ENCODE measurements around the gene MYBBP1A. TPM values are rescaled to one million over a fixed set of nuclear protein-coding genes. Genes with fewer than 3 reads are reported as not detected.

Gene MYBBP1A
- total RNA-seq, 1 experiment from 2014 or later = 130 TPM

DNA sequence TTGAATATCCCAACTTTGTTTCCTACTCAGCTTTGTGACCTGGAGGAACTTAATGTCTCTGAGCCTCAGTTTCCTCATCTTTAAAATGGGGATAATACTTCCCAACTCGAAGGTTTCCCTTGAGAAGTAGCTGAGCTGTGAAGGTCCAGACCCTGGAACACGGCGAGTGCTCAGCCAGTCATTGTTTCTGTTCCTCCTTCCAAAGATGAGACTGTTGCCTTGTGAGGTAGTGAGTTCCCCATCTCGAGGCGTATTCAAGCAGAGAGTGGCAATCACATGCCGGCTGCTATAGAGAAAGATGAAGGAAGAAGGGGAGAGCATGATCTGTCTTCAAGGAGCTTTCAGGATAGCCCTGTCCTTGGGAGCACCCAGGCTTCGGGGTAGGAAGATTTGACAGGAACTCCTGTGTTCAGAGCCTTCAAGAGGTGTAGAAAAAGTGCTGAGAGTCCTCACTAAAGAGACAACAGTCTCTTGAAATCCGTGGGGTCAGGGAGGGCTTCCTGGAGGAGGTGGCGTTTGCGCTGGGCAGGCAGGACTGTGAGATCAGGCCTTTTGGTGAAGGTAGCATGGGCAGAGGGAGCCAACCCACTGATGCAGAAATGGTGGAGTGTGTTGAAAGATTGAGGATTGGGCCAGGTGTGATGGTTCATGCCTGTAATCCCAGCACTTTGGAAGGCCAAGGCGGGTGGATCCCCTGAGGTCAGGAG is 29.3 kb downstream of the MYBBP1A start:
- ChIA-PET CTCF (interaction anchor here (1.2 kb wide), 1 partner anchor 41 kb away, joined by 3 read pairs; no protein-coding TSS in a partner anchor), RAD21 (ENCODE audit: low non-redundant PET in 1 of 2, low total read pairs in 2 of 2, uncharacterized antibody in 2 of 2, unreplicated experiment in 2 of 2) (no interaction called here), POLR2A (no interaction called here)
- no peaks in the 10 kb centered on the region for H3K79me2 ChIP-seq (ENCODE audit: insufficient read depth, low read length)
- H3K9me2 ChIP-seq (ENCODE audit: insufficient read depth) = no peaks in the 10 kb centered on the region
- 0 out of 4 replicates have a peak, but pooled peaks cover 0 to 5% of the 10 kb centered on the region in 2 experiments for H3K4me1 ChIP-seq (ENCODE audit: control insufficient read depth in 1 of 2, insufficient read depth in 2 of 2, low read length in 2 of 2)
- no TSS peak for BruUV-seq (replicated peaks)
- no peak overlapping the region for H3K4me2 ChIP-seq (ENCODE audit: low read length)
- no peak for ATAC-seq
- no peaks in the 10 kb centered on the region for H3K36me3 ChIP-seq (ENCODE audit: control insufficient read depth in 1 of 2, insufficient read depth in 2 of 2, low read length in 2 of 2)
- no peak overlapping the region for H3K4me3 ChIP-seq (replicated peaks in 1 of 2; ENCODE audit: low read depth in 1 of 2, low read length in 2 of 2)
- DNase-seq (ENCODE audit: low read depth, low spot score) = no peak
- no peaks in the 10 kb centered on the region for H3K9me3 ChIP-seq (ENCODE audit: control insufficient read depth in 1 of 2, insufficient read depth in 1 of 2, low read depth in 1 of 2, low read length in 2 of 2)
- no peaks in the 10 kb centered on the region for H3K27me3 ChIP-seq (ENCODE audit: insufficient read depth, low read length)
- no peak overlapping the region for H3K27ac ChIP-seq (ENCODE audit: low read depth, low read length)
- no peak overlapping the region for H2AFZ ChIP-seq (ENCODE audit: low read depth, low read length, poor library complexity, severe bottlenecking)
- intact Hi-C loops (cut with micrococcal nuclease) = no loop called here
- no peaks in the 10 kb centered on the region for H4K20me1 ChIP-seq (ENCODE audit: insufficient read depth)
- TF ChIP-seq ZFX (IDR thresholded peaks at IDR 0.05) = no peak
- no peak for TF ChIP-seq SRF (IDR thresholded peaks at IDR 0.05; ENCODE audit: low read depth)
- H3K9ac ChIP-seq (ENCODE audit: low read length) = no peak overlapping the region

DNA sequence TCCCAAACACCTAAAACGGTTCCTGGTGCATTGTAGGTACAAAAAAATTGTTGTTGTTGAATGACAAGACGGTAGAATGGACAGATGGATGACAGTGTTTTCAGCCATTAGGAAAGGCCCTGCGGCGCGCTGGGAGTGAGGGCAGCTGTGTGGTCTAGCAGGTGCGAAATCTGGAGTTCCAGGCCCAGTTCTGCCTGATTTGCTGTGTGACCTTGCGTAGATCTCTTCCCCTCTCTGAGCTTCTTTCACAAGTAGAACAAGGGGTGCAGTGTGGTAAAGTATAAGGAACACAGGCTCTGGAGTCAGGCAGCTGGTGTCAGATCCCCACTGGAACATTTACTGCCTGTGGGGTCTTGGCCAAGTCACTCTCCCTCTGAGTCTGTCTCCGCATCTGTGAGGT is 31.2 kb downstream of the MYBBP1A start:
- no peaks in the 10 kb centered on the region for H3K27me3 ChIP-seq (ENCODE audit: insufficient read depth, low read length)
- no peaks in the 10 kb centered on the region for H3K79me2 ChIP-seq (ENCODE audit: insufficient read depth, low read length)
- intact Hi-C loops (cut with micrococcal nuclease) = no loop called here
- no peak for DNase-seq (ENCODE audit: low read depth, low spot score)
- H3K27ac ChIP-seq (ENCODE audit: low read depth, low read length) = no peak overlapping the region
- 0 out of 4 replicates have a peak, but pooled peaks cover 0 to 5% of the 10 kb centered on the region in 2 experiments for H3K4me1 ChIP-seq (ENCODE audit: control insufficient read depth in 1 of 2, insufficient read depth in 2 of 2, low read length in 2 of 2)
- no peak overlapping the region for H2AFZ ChIP-seq (ENCODE audit: low read depth, low read length, poor library complexity, severe bottlenecking)
- no peak for ATAC-seq
- TF ChIP-seq ZNF274 (IDR thresholded peaks at IDR 0.05; ENCODE audit: low read depth, low read length) = no peak
- TF ChIP-seq, protein P1, sequence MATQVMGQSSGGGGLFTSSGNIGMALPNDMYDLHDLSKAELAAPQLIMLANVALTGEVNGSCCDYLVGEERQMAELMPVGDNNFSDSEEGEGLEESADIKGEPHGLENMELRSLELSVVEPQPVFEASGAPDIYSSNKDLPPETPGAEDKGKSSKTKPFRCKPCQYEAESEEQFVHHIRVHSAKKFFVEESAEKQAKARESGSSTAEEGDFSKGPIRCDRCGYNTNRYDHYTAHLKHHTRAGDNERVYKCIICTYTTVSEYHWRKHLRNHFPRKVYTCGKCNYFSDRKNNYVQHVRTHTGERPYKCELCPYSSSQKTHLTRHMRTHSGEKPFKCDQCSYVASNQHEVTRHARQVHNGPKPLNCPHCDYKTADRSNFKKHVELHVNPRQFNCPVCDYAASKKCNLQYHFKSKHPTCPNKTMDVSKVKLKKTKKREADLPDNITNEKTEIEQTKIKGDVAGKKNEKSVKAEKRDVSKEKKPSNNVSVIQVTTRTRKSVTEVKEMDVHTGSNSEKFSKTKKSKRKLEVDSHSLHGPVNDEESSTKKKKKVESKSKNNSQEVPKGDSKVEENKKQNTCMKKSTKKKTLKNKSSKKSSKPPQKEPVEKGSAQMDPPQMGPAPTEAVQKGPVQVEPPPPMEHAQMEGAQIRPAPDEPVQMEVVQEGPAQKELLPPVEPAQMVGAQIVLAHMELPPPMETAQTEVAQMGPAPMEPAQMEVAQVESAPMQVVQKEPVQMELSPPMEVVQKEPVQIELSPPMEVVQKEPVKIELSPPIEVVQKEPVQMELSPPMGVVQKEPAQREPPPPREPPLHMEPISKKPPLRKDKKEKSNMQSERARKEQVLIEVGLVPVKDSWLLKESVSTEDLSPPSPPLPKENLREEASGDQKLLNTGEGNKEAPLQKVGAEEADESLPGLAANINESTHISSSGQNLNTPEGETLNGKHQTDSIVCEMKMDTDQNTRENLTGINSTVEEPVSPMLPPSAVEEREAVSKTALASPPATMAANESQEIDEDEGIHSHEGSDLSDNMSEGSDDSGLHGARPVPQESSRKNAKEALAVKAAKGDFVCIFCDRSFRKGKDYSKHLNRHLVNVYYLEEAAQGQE (IDR thresholded peaks at IDR 0.05; ENCODE audit: low read depth) = no peak
- no peak for TF ChIP-seq TCF7L2 (IDR thresholded peaks at IDR 0.05; ENCODE audit: borderline replicate concordance, extremely low read depth, insufficient read depth, insufficient read length)
- TF ChIP-seq JUND (IDR thresholded peaks at IDR 0.05) = no peak
- TF ChIP-seq ELF1 (IDR thresholded peaks at IDR 0.05; ENCODE audit: borderline replicate concordance, low read depth) = no peak
- no peak overlapping the region for H3K4me3 ChIP-seq (replicated peaks in 1 of 2; ENCODE audit: low read depth in 1 of 2, low read length in 2 of 2)
- ChIA-PET CTCF (interaction anchor here (1.2 kb wide), 1 partner anchor 43 kb away, joined by 3 read pairs; no protein-coding TSS in a partner anchor), POLR2A (no interaction called here), RAD21 (ENCODE audit: low non-redundant PET in 1 of 2, low total read pairs in 2 of 2, uncharacterized antibody in 2 of 2, unreplicated experiment in 2 of 2) (no interaction called here)
- H3K4me2 ChIP-seq (ENCODE audit: low read length) = no peak overlapping the region
- H3K36me3 ChIP-seq (ENCODE audit: control insufficient read depth in 1 of 2, insufficient read depth in 2 of 2, low read length in 2 of 2) = no peaks in the 10 kb centered on the region
- no peaks in the 10 kb centered on the region for H4K20me1 ChIP-seq (ENCODE audit: insufficient read depth)
- H3K9ac ChIP-seq (ENCODE audit: low read length) = no peak overlapping the region
- no peaks in the 10 kb centered on the region for H3K9me3 ChIP-seq (ENCODE audit: control insufficient read depth in 1 of 2, insufficient read depth in 1 of 2, low read depth in 1 of 2, low read length in 2 of 2)
- H3K9me2 ChIP-seq (ENCODE audit: insufficient read depth) = no peaks in the 10 kb centered on the region
- no TSS peak for BruUV-seq (replicated peaks)
